WTC11 (cell line): Measurements from ENCODE around the gene MRPL34. TPM values are rescaled to one million over a fixed set of nuclear protein-coding genes. Genes with fewer than 3 reads are reported as not detected.
A peak's percentile ranks its signal among the peaks of the same experiment; 100 is the strongest.

ENCODE experiments used
- ATAC-seq: fragments of 200-7000 bp; cut with Tn5 transposase; 2 replicates; pipeline ENCODE4 v1.10.0; 2021; ENCODE audit warnings: mild to moderate bottlenecking, moderate library complexity
- CTCF ChIA-PET: fragments of 300-600 bp; sonication (Branson Sonifier 250); formaldehyde crosslinking; loops from one replicate; lab custom pipeline; 2021; ENCODE audit warnings: antibody characterized with exemption; lab: Charles Lee
- POLR2A ChIA-PET: fragments of 350-600 bp; sonication (Branson Sonifier 250); formaldehyde crosslinking; loops from one replicate; lab custom pipeline; 2021; ENCODE audit warnings: antibody characterized with exemption; lab: Charles Lee
- DNase-seq: peaks from one replicate; pipeline ENCODE4 v3.0.0; 2021; ENCODE audit warnings: low spot score
- H3K27ac Mint-ChIP-seq: 2 replicates; pipeline ENCODE4 v1.8.0; 2021; ENCODE audit warnings: mixed read lengths
- H3K27me3 Mint-ChIP-seq: 2 replicates; pipeline ENCODE4 v1.8.0; 2021; ENCODE audit warnings: low read depth, mild to moderate bottlenecking, moderate library complexity, mixed read lengths
- H3K36me3 Mint-ChIP-seq: 2 replicates; pipeline ENCODE4 v1.8.0; 2021; ENCODE audit warnings: mixed read lengths
- H3K4me1 Mint-ChIP-seq: 2 replicates; pipeline ENCODE4 v1.8.0; 2022; ENCODE audit warnings: mixed read lengths
- H3K4me3 Mint-ChIP-seq: 2 replicates; pipeline ENCODE4 v1.8.0; 2021; ENCODE audit warnings: mild to moderate bottlenecking, moderate library complexity, mixed read lengths
- H3K9me3 Mint-ChIP-seq: 2 replicates; pipeline ENCODE4 v1.8.0; 2021; ENCODE audit warnings: mixed read lengths
- CBFB ChIP-seq: sonication (generic); formaldehyde crosslinking; IDR thresholded peaks from 2 replicates; pipeline ENCODE4 v1.8.1; 2022; ENCODE audit warnings: mild to moderate bottlenecking, low read depth, missing genetic modification reagents
- CREB1 ChIP-seq: sonication (generic); formaldehyde crosslinking; IDR thresholded peaks from 2 replicates; pipeline ENCODE4 v1.8.0; 2023; ENCODE audit warnings: mild to moderate bottlenecking, missing genetic modification reagents
- ELF4 ChIP-seq: sonication (generic); formaldehyde crosslinking; IDR thresholded peaks from 2 replicates; pipeline ENCODE4 v1.8.1; 2022; ENCODE audit warnings: low read depth, mild to moderate bottlenecking, moderate library complexity, missing genetic modification reagents
- GABPB1 ChIP-seq: sonication (generic); formaldehyde crosslinking; IDR thresholded peaks from 2 replicates; pipeline ENCODE4 v1.8.1; 2023; ENCODE audit warnings: mild to moderate bottlenecking, missing genetic modification reagents
- GRHL2 ChIP-seq: fragments of 250-450 bp; sonication (Bioruptor Pico); IDR thresholded peaks from 2 replicates; pipeline ENCODE4 v1.8.0; 2022; ENCODE audit warnings: mild to moderate bottlenecking, moderate library complexity; ENCODE audit not compliant: insufficient replicate concordance, severe bottlenecking
- IRF2 ChIP-seq: sonication (generic); formaldehyde crosslinking; IDR thresholded peaks from 2 replicates; pipeline ENCODE4 v1.8.0; 2022; ENCODE audit warnings: low read depth, missing genetic modification reagents, borderline replicate concordance
- NFE2L1 ChIP-seq: sonication (generic); formaldehyde crosslinking; IDR thresholded peaks from 2 replicates; pipeline ENCODE4 v1.8.1; 2023; ENCODE audit warnings: missing genetic modification reagents
- RELA ChIP-seq: sonication (generic); formaldehyde crosslinking; IDR thresholded peaks from 2 replicates; pipeline ENCODE4 v1.8.1; 2022; ENCODE audit warnings: missing genetic modification reagents, mild to moderate bottlenecking, borderline replicate concordance
- SP1 ChIP-seq: sonication (generic); formaldehyde crosslinking; conservative IDR thresholded peaks from 2 replicates; pipeline ENCODE4 v1.8.1; 2022; ENCODE audit warnings: missing genetic modification reagents
- ZBTB21 ChIP-seq: sonication (generic); formaldehyde crosslinking; IDR thresholded peaks from 2 replicates; pipeline ENCODE4 v1.8.1; 2023; ENCODE audit warnings: mild to moderate bottlenecking, missing genetic modification reagents, borderline replicate concordance
- ZNF138 ChIP-seq: sonication (generic); formaldehyde crosslinking; conservative IDR thresholded peaks from 2 replicates; pipeline ENCODE4 v1.8.1; 2022; ENCODE audit warnings: mild to moderate bottlenecking, moderate library complexity, missing genetic modification reagents
- ZNF232 ChIP-seq: sonication (generic); formaldehyde crosslinking; IDR thresholded peaks from 2 replicates; pipeline ENCODE4 v1.8.0; 2022; ENCODE audit warnings: mild to moderate bottlenecking, missing genetic modification reagents
- ZNF317 ChIP-seq: sonication (generic); formaldehyde crosslinking; IDR thresholded peaks from 2 replicates; pipeline ENCODE4 v1.8.1; 2023; ENCODE audit warnings: low read depth, mild to moderate bottlenecking, moderate library complexity, missing genetic modification reagents, borderline replicate concordance
- ZNF671 ChIP-seq: fragments of 250-450 bp; sonication (Bioruptor Pico); IDR thresholded peaks from 2 replicates; pipeline ENCODE4 v1.8.0; 2021; ENCODE audit warnings: mild to moderate bottlenecking
- total RNA-seq: library from RNA; stranded (reverse); gene quantifications from 3 replicates; pipeline ENCODE4 v1.2.3, GENCODE V29; 2021
- TF ChIP-seq, protein P1 (sequence below): sonication (generic); formaldehyde crosslinking; IDR thresholded peaks from 2 replicates; pipeline ENCODE4 v1.8.0; 2022; ENCODE audit warnings: mild to moderate bottlenecking, missing genetic modification reagents
- TF ChIP-seq, protein P2 (sequence below): sonication (generic); formaldehyde crosslinking; IDR thresholded peaks from 2 replicates; pipeline ENCODE4 v1.8.1; 2022; ENCODE audit warnings: mild to moderate bottlenecking, moderate library complexity, missing genetic modification reagents
- TF ChIP-seq, protein P3 (sequence below): sonication (generic); formaldehyde crosslinking; conservative IDR thresholded peaks from 2 replicates; pipeline ENCODE4 v1.8.1; 2023; ENCODE audit warnings: mild to moderate bottlenecking, low read depth, missing genetic modification reagents, moderate library complexity
- TF ChIP-seq, protein P4 (sequence below): sonication (generic); formaldehyde crosslinking; IDR thresholded peaks from 2 replicates; pipeline ENCODE4 v1.8.1; 2023; ENCODE audit warnings: mild to moderate bottlenecking, missing genetic modification reagents, moderate library complexity
- TF ChIP-seq, protein P5 (sequence below): fragments of 250-450 bp; sonication (Bioruptor Pico); IDR thresholded peaks from 2 replicates; pipeline ENCODE4 v1.9.0; 2021; ENCODE audit warnings: mild to moderate bottlenecking
- TF ChIP-seq, protein P6 (sequence below): fragments of 200-600 bp; IDR thresholded peaks from 2 replicates; pipeline ENCODE4 v1.8.0; 2022; ENCODE audit warnings: antibody characterized with exemption
- TF ChIP-seq, protein P7 (sequence below): sonication (generic); formaldehyde crosslinking; IDR thresholded peaks from 2 replicates; pipeline ENCODE4 v1.8.0; 2022; ENCODE audit warnings: mild to moderate bottlenecking, missing genetic modification reagents

MRPL34 gene
- total RNA-seq, 1 experiment from 2014 or later: 130 TPM

DNA sequence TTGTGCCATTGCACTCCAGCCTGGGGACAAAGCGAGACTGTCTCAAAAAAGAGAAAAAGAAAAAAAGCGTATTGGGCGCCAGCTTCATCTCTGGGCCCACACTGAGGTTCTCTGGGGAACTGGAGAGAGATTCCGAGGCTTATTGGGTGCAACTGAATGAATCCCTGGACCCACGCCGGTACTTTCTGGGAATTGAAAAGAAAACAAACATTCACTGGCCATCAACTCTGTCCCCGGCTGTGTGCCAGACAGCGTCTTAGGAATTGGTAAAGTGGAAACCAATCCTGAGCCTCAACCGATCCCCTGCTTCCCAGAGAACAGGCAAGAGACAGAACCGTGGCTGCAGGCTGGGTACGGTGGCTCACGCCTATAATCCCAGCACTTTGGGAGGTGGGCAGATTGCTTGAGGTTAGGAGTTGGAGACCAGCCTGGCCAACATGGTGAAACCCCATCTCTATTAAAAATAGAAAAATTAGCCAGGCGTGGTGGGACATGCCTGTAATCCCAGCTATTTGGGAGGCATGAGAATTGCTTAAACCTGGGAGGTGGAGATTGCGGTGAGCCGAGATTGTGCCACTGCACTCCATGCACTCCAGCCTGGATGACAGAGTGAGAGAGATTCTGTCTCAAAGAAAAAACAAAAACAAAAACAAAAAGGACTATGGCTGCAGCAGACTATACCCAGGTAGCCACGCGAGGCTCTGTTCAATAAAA is 20.4 kb downstream of the MRPL34 start (continued):
- TF ChIP-seq, protein P1, sequence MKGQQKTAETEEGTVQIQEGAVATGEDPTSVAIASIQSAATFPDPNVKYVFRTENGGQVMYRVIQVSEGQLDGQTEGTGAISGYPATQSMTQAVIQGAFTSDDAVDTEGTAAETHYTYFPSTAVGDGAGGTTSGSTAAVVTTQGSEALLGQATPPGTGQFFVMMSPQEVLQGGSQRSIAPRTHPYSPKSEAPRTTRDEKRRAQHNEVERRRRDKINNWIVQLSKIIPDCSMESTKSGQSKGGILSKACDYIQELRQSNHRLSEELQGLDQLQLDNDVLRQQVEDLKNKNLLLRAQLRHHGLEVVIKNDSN (CRISPR knock-in tag): no peak
- no peak for TF ChIP-seq ZNF671

DNA sequence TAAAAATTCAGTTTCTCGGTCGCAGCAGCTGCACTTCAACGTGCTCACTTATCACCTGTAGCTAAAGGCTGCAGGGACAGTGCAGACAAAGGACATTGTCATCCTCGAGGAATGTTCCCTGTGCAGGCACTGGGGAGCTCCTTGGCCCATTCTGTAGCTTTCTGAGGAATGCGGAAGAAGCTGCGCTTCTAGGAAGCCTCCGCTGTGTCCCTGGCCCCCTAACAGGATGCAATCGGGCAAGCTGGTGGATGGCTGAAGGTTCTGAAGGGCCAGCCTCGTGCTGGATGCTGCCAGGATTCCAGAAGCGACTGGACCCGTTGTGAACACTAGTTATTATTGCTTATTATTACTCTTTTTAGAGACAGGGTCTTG is 20.9 kb downstream of the MRPL34 start:
- H3K36me3 Mint-ChIP-seq: peaks cover 9% of the 10 kb centered on the region

DNA sequence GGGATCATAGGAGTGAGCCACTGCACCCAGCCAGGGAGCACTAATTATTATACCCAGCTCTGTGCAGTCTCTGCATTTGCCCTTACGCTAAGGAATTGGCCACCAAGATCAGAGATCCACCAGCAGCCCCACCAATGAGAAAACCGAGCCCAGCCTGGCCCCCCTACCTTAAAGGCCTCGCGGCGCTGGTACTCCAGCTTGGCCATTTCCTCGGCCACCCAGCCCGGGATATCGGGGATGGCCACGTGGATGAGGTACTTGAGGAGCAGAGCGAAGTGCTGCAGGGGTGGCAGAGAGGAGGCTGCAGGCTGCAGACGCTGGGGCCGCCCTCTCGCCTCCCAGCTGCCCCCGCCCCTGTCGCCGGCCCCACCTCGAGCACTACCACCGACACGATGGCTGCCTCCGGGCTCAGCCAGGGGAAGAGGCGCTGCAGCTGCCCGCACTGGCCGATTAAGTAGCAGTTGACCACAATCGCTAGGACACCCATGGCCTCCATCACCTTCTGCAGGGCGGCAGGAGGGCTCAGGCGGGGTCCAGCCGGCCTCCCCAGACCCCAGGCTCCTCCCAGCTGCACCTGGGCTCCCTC is 21.5 kb downstream of the MRPL34 start:
- ChIA-PET CTCF (interaction anchor here (0.6 to 3.5 kb wide), 28 partner anchors 8 to 279 kb away, joined by 3 to 35 read pairs (median 4); partner anchors contain the start of genes ANKLE1, DDA1, MRPL34 and USE1), POLR2A (interaction anchor here (0.5 to 1.4 kb wide), 5 partner anchors 12 to 668 kb away, joined by 3 to 11 read pairs (median 5); partner anchors contain the start of genes ABHD8, DDA1 and MRPL34)
- H3K27ac Mint-ChIP-seq: peak overlapping the region; percentile 98
- H3K9me3 Mint-ChIP-seq: no peaks in the 10 kb centered on the region
- H3K36me3 Mint-ChIP-seq: peaks cover 9% of the 10 kb centered on the region
- H3K27me3 Mint-ChIP-seq: peaks cover 2% of the 10 kb centered on the region; the same call in 1 of the 2 replicates
- DNase-seq: no peak
- 0 out of 2 replicates have a peak, but pooled peaks have one; percentile 49 for TF ChIP-seq RELA (CRISPR knock-in tag)
- TF ChIP-seq NFE2L1 (CRISPR knock-in tag): peak; percentile 42; the same call in 1 of the 2 replicates
- no peak for TF ChIP-seq CREB1
- TF ChIP-seq, protein P2, sequence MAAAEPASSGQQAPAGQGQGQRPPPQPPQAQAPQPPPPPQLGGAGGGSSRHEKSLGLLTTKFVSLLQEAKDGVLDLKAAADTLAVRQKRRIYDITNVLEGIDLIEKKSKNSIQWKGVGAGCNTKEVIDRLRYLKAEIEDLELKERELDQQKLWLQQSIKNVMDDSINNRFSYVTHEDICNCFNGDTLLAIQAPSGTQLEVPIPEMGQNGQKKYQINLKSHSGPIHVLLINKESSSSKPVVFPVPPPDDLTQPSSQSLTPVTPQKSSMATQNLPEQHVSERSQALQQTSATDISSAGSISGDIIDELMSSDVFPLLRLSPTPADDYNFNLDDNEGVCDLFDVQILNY (CRISPR knock-in tag): 0 out of 2 replicates have a peak, but pooled peaks have one; percentile 6
- TF ChIP-seq ZBTB21: 0 out of 2 replicates have a peak, but pooled peaks have one; percentile 28
- peaks cover 16% of the 10 kb centered on the region for H3K4me1 Mint-ChIP-seq
- peak overlapping the region; percentile 84 for H3K4me3 Mint-ChIP-seq
- ATAC-seq: no peak; the same call in 1 of the 2 replicates

More for the DNA sequence above, 20.9 kb downstream of the MRPL34 start:
- H3K4me3 Mint-ChIP-seq: peak overlapping the region; percentile 43
- TF ChIP-seq, protein P3, sequence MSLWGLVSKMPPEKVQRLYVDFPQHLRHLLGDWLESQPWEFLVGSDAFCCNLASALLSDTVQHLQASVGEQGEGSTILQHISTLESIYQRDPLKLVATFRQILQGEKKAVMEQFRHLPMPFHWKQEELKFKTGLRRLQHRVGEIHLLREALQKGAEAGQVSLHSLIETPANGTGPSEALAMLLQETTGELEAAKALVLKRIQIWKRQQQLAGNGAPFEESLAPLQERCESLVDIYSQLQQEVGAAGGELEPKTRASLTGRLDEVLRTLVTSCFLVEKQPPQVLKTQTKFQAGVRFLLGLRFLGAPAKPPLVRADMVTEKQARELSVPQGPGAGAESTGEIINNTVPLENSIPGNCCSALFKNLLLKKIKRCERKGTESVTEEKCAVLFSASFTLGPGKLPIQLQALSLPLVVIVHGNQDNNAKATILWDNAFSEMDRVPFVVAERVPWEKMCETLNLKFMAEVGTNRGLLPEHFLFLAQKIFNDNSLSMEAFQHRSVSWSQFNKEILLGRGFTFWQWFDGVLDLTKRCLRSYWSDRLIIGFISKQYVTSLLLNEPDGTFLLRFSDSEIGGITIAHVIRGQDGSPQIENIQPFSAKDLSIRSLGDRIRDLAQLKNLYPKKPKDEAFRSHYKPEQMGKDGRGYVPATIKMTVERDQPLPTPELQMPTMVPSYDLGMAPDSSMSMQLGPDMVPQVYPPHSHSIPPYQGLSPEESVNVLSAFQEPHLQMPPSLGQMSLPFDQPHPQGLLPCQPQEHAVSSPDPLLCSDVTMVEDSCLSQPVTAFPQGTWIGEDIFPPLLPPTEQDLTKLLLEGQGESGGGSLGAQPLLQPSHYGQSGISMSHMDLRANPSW (CRISPR knock-in tag): no peak
- TF ChIP-seq, protein P4, sequence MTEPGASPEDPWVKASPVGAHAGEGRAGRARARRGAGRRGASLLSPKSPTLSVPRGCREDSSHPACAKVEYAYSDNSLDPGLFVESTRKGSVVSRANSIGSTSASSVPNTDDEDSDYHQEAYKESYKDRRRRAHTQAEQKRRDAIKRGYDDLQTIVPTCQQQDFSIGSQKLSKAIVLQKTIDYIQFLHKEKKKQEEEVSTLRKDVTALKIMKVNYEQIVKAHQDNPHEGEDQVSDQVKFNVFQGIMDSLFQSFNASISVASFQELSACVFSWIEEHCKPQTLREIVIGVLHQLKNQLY (CRISPR knock-in tag): no peak
- TF ChIP-seq GABPB1 (CRISPR knock-in tag) (no peak), IRF2 (CRISPR knock-in tag) (no peak), CBFB (no peak), ZNF317 (CRISPR knock-in tag) (no peak), ELF4 (CRISPR knock-in tag) (no peak), SP1 (CRISPR knock-in tag) (no peak), ZNF138 (CRISPR knock-in tag) (no peak), ZBTB21 (no peak), GRHL2 (no peak), ZNF232 (CRISPR knock-in tag) (no peak)
- TF ChIP-seq, protein P5, sequence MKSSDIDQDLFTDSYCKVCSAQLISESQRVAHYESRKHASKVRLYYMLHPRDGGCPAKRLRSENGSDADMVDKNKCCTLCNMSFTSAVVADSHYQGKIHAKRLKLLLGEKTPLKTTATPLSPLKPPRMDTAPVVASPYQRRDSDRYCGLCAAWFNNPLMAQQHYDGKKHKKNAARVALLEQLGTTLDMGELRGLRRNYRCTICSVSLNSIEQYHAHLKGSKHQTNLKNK (CRISPR knock-in tag): no peak
- TF ChIP-seq, protein P6, sequence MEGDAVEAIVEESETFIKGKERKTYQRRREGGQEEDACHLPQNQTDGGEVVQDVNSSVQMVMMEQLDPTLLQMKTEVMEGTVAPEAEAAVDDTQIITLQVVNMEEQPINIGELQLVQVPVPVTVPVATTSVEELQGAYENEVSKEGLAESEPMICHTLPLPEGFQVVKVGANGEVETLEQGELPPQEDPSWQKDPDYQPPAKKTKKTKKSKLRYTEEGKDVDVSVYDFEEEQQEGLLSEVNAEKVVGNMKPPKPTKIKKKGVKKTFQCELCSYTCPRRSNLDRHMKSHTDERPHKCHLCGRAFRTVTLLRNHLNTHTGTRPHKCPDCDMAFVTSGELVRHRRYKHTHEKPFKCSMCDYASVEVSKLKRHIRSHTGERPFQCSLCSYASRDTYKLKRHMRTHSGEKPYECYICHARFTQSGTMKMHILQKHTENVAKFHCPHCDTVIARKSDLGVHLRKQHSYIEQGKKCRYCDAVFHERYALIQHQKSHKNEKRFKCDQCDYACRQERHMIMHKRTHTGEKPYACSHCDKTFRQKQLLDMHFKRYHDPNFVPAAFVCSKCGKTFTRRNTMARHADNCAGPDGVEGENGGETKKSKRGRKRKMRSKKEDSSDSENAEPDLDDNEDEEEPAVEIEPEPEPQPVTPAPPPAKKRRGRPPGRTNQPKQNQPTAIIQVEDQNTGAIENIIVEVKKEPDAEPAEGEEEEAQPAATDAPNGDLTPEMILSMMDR: no peak
- TF ChIP-seq, protein P7, sequence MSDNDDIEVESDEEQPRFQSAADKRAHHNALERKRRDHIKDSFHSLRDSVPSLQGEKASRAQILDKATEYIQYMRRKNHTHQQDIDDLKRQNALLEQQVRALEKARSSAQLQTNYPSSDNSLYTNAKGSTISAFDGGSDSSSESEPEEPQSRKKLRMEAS (CRISPR knock-in tag): no peak
- H3K9me3 Mint-ChIP-seq: no peaks in the 10 kb centered on the region
- ATAC-seq (no peak), DNase-seq (no peak)
- CTCF ChIA-PET: interaction anchor here (0.9 to 3.5 kb wide), 16 partner anchors 9 to 128 kb away, joined by 3 to 35 read pairs (median 7); partner anchors contain the start of genes ANKLE1, DDA1, MRPL34 and USE1
- no peak overlapping the region for H3K27ac Mint-ChIP-seq
- H3K4me1 Mint-ChIP-seq: peaks cover 16% of the 10 kb centered on the region
- peaks cover 2% of the 10 kb centered on the region; the same call in 1 of the 2 replicates for H3K27me3 Mint-ChIP-seq
- POLR2A ChIA-PET: interaction anchor here (1.0 to 1.4 kb wide), 3 partner anchors 13 to 24 kb away, joined by 4 to 11 read pairs (median 5); partner anchors contain the start of genes ABHD8 and DDA1
